GM19025 (cell line): Measurements from ENCODE around the gene TSC22D3.

Source experiments
- ATAC-seq: cut with Tn5 transposase; IDR thresholded peaks from one replicate; pipeline ENCODE4 v1.9.1; 2021; ENCODE audit warnings: mild to moderate bottlenecking, low read depth, moderate library complexity; ENCODE audit not compliant: unreplicated experiment

The TSC22D3 gene

DNA sequence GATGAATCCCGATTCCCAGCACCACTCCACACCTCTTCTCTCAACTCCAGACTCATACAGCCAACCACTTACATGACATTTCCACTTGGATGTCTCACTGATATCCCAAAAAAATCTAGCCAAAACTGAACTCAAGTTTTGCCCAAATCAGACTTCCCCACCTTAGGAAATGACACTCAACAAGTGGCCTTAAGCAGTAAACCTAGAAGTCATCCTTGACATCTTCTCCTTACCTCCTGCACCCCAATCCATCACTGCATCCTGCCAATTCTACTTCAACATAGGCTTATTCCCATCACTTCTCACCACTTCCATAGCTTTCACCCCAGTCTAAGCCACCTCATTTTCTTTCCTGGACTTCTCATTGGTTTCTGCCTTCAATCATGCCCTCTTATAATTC lies 108.2 kb downstream of the TSC22D3 start:
- ATAC-seq = no peak

DNA sequence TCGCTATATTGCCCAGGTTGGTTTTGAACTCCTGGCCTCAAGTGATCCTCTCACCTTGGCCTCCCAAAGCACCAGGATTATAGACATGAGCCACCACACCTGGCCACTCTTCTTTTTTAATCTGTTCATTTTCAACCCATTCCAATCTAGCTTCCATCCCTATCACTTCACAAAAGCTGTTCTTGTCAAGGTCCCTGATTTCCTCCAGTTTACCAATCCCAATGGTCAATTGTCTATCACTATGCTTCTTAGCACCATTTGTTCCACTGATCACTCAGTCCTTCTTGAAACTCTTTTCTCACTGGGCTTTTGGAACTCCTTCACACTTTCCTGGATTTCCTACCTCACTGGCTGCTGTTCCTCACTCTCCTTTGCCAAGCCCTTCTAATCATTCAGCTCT lies 108.7 kb downstream of the TSC22D3 start:
- ATAC-seq = no peak
